NCI-H774 (cell line): ENCODE results near the gene CPLANE2.
A peak's percentile ranks its signal among the peaks of the same experiment; 100 is the strongest.
"Not testable (repeated sequence)": the region's sequence is repeated elsewhere in the genome, so short reads cannot be mapped to it uniquely, and the experiment has no call there.

Experiments
- DNase-seq: peaks from one replicate; lab custom pipeline; 2025; lab: John Stamatoyannopoulos, UW

Gene CPLANE2

GRCh38 chr1:16229976-16230740 lies 6.8 kb downstream of the CPLANE2 start:
- no peak for DNase-seq

- no peak for DNase-seq
Measured at GRCh38 chr1:16226490-16227179, 10.3 kb downstream of the CPLANE2 start.

- DNase-seq: no peak
Measured at GRCh38 chr1:16226129-16226489, 10.9 kb downstream of the CPLANE2 start.

- no peak for DNase-seq
Measured at GRCh38 chr1:16224472-16224871, 12.5 kb downstream of the CPLANE2 start.

GRCh38 chr1:16222716-16223115 lies 14.3 kb downstream of the CPLANE2 start:
- not testable (repeated sequence) for DNase-seq

- no peak for DNase-seq
Measured at GRCh38 chr1:16221499-16221898, 15.5 kb downstream of the CPLANE2 start.

- DNase-seq: no peak
Measured at GRCh38 chr1:16219968-16220500, 16.9 kb downstream of the CPLANE2 start.

GRCh38 chr1:16218674-16219071 lies 18.3 kb downstream of the CPLANE2 start:
- DNase-seq: no peak

GRCh38 chr1:16218014-16218673 lies 18.8 kb downstream of the CPLANE2 start:
- DNase-seq: no peak

- DNase-seq: peak; percentile 81
Measured at GRCh38 chr1:16217061-16217785, 19.8 kb downstream of the CPLANE2 start.

- DNase-seq: peak; percentile 71
Measured at GRCh38 chr1:16215882-16216753, 20.9 kb downstream of the CPLANE2 start.

- DNase-seq: not testable (repeated sequence)
Measured at GRCh38 chr1:16215240-16215639, 21.7 kb downstream of the CPLANE2 start.

GRCh38 chr1:16213544-16213943 lies 23.4 kb downstream of the CPLANE2 start:
- not testable (repeated sequence) for DNase-seq

- DNase-seq: no peak
Measured at GRCh38 chr1:16213013-16213412, 24.0 kb downstream of the CPLANE2 start.

GRCh38 chr1:16212251-16212961 lies 24.6 kb downstream of the CPLANE2 start, which contains the start of gene ARHGEF19:
Gene ARHGEF19 (minus strand): TSS chr1:16212652. CDS start chr1:16209054, 3,598 bp downstream.
- no peak for DNase-seq

- DNase-seq: no peak
Measured at GRCh38 chr1:16211824-16212223, 25.2 kb downstream of the CPLANE2 start.

GRCh38 chr1:16210581-16210980 lies 26.4 kb downstream of the CPLANE2 start:
- no peak for DNase-seq

GRCh38 chr1:16209847-16210407 lies 27.1 kb downstream of the CPLANE2 start:
- no peak for DNase-seq

GRCh38 chr1:16209132-16209846 lies 27.7 kb downstream of the CPLANE2 start:
- no peak for DNase-seq
